PC-3 (cell line): ENCODE results near the gene ZNF473.

Experiments used
- CTCF ChIP-seq: fragments of 300-600 bp; sonication (generic); conservative IDR thresholded peaks from 2 replicates; pipeline ENCODE4 v1.5.1; 2017; ENCODE audit warnings: antibody characterized with exemption, low read depth, mild to moderate bottlenecking, low read length
- EZH2phosphoT487 ChIP-seq: fragments of 300-600 bp; sonication (generic); IDR thresholded peaks from 2 replicates; pipeline ENCODE4 v1.6.1; 2018; ENCODE audit warnings: mild to moderate bottlenecking, antibody characterized with exemption, low read length, borderline replicate concordance

- peak; percentile 49 for TF ChIP-seq CTCF
- no peak for TF ChIP-seq EZH2phosphoT487
Observed at GRCh38 chr19:50008532-50008931, 17.3 kb upstream of the ZNF473 start.
